B cell (primary cell): ENCODE measurements around the gene SLC6A12. TPM values are rescaled to one million over a fixed set of nuclear protein-coding genes. Genes with fewer than 3 reads are reported as not detected.

ENCODE experiments used
- ATAC-seq: fragments of 200-7000 bp; cut with Tn5 transposase; one replicate; pipeline ENCODE4 v1.10.0; 2021; ENCODE audit warnings: low read depth, mild to moderate bottlenecking, moderate number of reproducible peaks, moderate library complexity
- CTCF ChIA-PET: fragments of 350-600 bp; sonication (Branson Sonifier 250); formaldehyde crosslinking; loops from one replicate; lab custom pipeline; 2021; ENCODE audit warnings: antibody characterized with exemption, inconsistent platforms; lab: Charles Lee
- POLR2A ChIA-PET: fragments of 350-600 bp; sonication (Branson Sonifier 250); formaldehyde crosslinking; loops from one replicate; lab custom pipeline; 2021; ENCODE audit warnings: antibody characterized with exemption; lab: Charles Lee
- DNase-seq: peaks from one replicate; pipeline ENCODE4 v3.0.0; 2013
- H2AFZ ChIP-seq: 2 replicates; pipeline ENCODE4 v1.6.1; 2012; ENCODE audit warnings: mild to moderate bottlenecking, low read depth, low read length; ENCODE audit not compliant: insufficient read depth, poor library complexity, severe bottlenecking
- H3K27ac ChIP-seq, 2 donors: 1 replicate in 1 of 2; 2 replicates in 1 of 2; pipeline ENCODE4 v1.5.1; 2012 to 2013; ENCODE audit warnings: low read length in 2 of 2, mild to moderate bottlenecking in 2 of 2, moderate library complexity in 1 of 2
- H3K27me3 ChIP-seq, 4 experiments: fragments of 200-600 bp in 1 of 4; sonication (generic) in 1 of 4; replicated peaks in 1 of 4; 1 replicate in 2 of 4; 2 replicates in 2 of 4; pipeline versions ENCODE4 v1.6.1 to v1.7.0; 2013 to 2016; ENCODE audit warnings: low read length in 3 of 4, mild to moderate bottlenecking in 2 of 4, mixed read lengths in 1 of 4, moderate library complexity in 1 of 4; ENCODE audit not compliant: insufficient read depth in 4 of 4, control insufficient read depth in 3 of 4; ENCODE audit errors: control extremely low read depth in 1 of 4
- H3K36me3 ChIP-seq, 2 experiments: replicated peaks in 1 of 2; 1 replicate in 1 of 2; 2 replicates in 1 of 2; pipeline versions ENCODE4 v1.6.1 to v1.7.1; 2013; ENCODE audit warnings: low read length in 1 of 2; ENCODE audit not compliant: insufficient read depth in 2 of 2, control insufficient read depth in 1 of 2; ENCODE audit errors: control extremely low read depth in 1 of 2, extremely low read depth in 1 of 2
- H3K4me1 ChIP-seq, 2 donors: fragments of 200-600 bp in 1 of 2; sonication (generic) in 1 of 2; 1 replicate in 1 of 2; 2 replicates in 1 of 2; pipeline versions ENCODE4 v1.5.1 to v1.6.1; 2013 to 2017; ENCODE audit warnings: low read length in 2 of 2; ENCODE audit not compliant: control insufficient read depth in 2 of 2, insufficient read depth in 2 of 2
- H3K4me2 ChIP-seq: replicated peaks from 2 replicates; pipeline ENCODE3; 2012; ENCODE audit warnings: mild to moderate bottlenecking, low read depth, low read length; ENCODE audit not compliant: poor library complexity, severe bottlenecking
- H3K4me3 ChIP-seq, 5 experiments: fragments of 200-600 bp in 1 of 5; sonication (generic) in 1 of 5; 1 replicate in 3 of 5; 2 replicates in 2 of 5; pipeline versions ENCODE4 v1.5.1 to v1.7.0; 2011 to 2016; ENCODE audit warnings: low read length in 4 of 5, mild to moderate bottlenecking in 4 of 5, low read depth in 2 of 5, control low read depth in 1 of 5, moderate library complexity in 1 of 5; ENCODE audit not compliant: insufficient read depth in 1 of 5; ENCODE audit errors: control extremely low read depth in 1 of 5, extremely low read depth in 1 of 5
- H3K79me2 ChIP-seq: fragments of 200-600 bp; sonication (generic); one replicate; pipeline ENCODE4 v1.6.0; 2016; ENCODE audit warnings: low read length; ENCODE audit not compliant: control insufficient read depth, insufficient read depth
- H3K9ac ChIP-seq: fragments of 200-600 bp; sonication (generic); 2 replicates; pipeline ENCODE4 v1.6.1; 2017; ENCODE audit warnings: mild to moderate bottlenecking, low read length, moderate library complexity
- H3K9me3 ChIP-seq, 3 donors: one replicate each; pipeline versions ENCODE4 v1.6.1 to v1.7.1; 2013; ENCODE audit warnings: low read length in 2 of 3; ENCODE audit not compliant: control insufficient read depth in 2 of 3, insufficient read depth in 1 of 3; ENCODE audit errors: control extremely low read depth in 1 of 3
- H4K20me1 ChIP-seq: 2 replicates; pipeline ENCODE4 v1.6.0; 2012; ENCODE audit warnings: mild to moderate bottlenecking, low read length; ENCODE audit not compliant: insufficient read depth, control insufficient read depth, poor library complexity, severe bottlenecking
- H3K27ac Mint-ChIP-seq: one replicate; pipeline ENCODE4 v1.8.0; 2021; ENCODE audit warnings: mixed read lengths
- H3K27me3 Mint-ChIP-seq: one replicate; pipeline ENCODE4 v1.8.0; 2021; ENCODE audit warnings: mixed read lengths
- H3K4me1 Mint-ChIP-seq: one replicate; pipeline ENCODE4 v1.8.0; 2021; ENCODE audit warnings: mixed read lengths
- H3K4me3 Mint-ChIP-seq: one replicate; pipeline ENCODE4 v1.8.0; 2021; ENCODE audit warnings: mixed read lengths
- H3K9me3 Mint-ChIP-seq: one replicate; pipeline ENCODE4 v1.8.0; 2022; ENCODE audit warnings: mixed read lengths; ENCODE audit not compliant: insufficient read depth
- CTCF ChIP-seq: fragments of 200-600 bp; IDR thresholded peaks from one replicate; pipeline ENCODE4 v1.8.0; 2022; ENCODE audit warnings: antibody characterized with exemption, mild to moderate bottlenecking
- EZH2 ChIP-seq: IDR thresholded peaks from 2 replicates; pipeline ENCODE4 v1.6.1; 2012; ENCODE audit warnings: borderline replicate concordance, low read depth, mild to moderate bottlenecking, moderate library complexity, low read length; ENCODE audit not compliant: insufficient read depth, poor library complexity, severe bottlenecking
- WGBS: methylation state at CpG from one replicate; pipeline ENCODE4 v1.1.5; 2013; ENCODE audit warnings: missing lambda C conversion rate; ENCODE audit not compliant: insufficient coverage; 5-methylcytosine and 5-hydroxymethylcytosine counted together
- intact Hi-C: fragments of 100-400 bp; cut with micrococcal nuclease; formaldehyde crosslinking; loops from one replicate; pipeline ENCODE4 v1.10.0; 2022
- polyA plus RNA-seq: library from polyadenylated mRNA; depleted of rRNA; stranded (reverse); fragments of >200 nt; gene quantifications from 2 replicates; pipeline ENCODE4 v1.2.3, GENCODE V29; 2012
- total RNA-seq, 2 donors: library from RNA; stranded (reverse); fragments of 120-200 nt in 1 of 2; gene quantifications; 1 replicate in 1 of 2; 2 replicates in 1 of 2; pipeline versions ENCODE4 v1.2.3 to v1.2.4, GENCODE V29; 2013 to 2022

Gene SLC6A12
- total and polyA plus RNA-seq, 2 donors (not counting 1 experiment from before 2014, with no cell fraction given): 0.06 TPM; not detected in 1

- no peak overlapping the region for H3K27ac ChIP-seq
- no peaks in the 10 kb centered on the region for H3K9me3 Mint-ChIP-seq
- peaks cover 0 to 2% (median 0%) of the 10 kb centered on the region in 4 experiments for H3K27me3 ChIP-seq
- H3K79me2 ChIP-seq: no peaks in the 10 kb centered on the region
- peaks cover 21% of the 10 kb centered on the region for H3K27me3 Mint-ChIP-seq
- H3K9ac ChIP-seq: no peak overlapping the region
- H3K9me3 ChIP-seq: no peaks in the 10 kb centered on the region
- WGBS: 91% methylated on average over 9 of the region's 11 CpGs
- H3K36me3 ChIP-seq: no peaks in the 10 kb centered on the region
- intact Hi-C loops: no loop called here
- H3K4me3 ChIP-seq: no peak overlapping the region
- no peak overlapping the region for H3K4me3 Mint-ChIP-seq
- CTCF ChIA-PET: no interaction called here
- no peaks in the 10 kb centered on the region for H3K4me1 Mint-ChIP-seq
- DNase-seq (no peak), ATAC-seq (no peak)
- no peak overlapping the region for H3K4me2 ChIP-seq
- H4K20me1 ChIP-seq: no peaks in the 10 kb centered on the region
- TF ChIP-seq EZH2 (no peak), CTCF (no peak)
- no peak overlapping the region for H3K27ac Mint-ChIP-seq
- H3K4me1 ChIP-seq: no peaks in the 10 kb centered on the region
- POLR2A ChIA-PET: no interaction called here
- H2AFZ ChIP-seq: no peak overlapping the region
These were observed 47.4 kb downstream of the SLC6A12 start for GRCh38 chr12:166425-167075.

GRCh38 chr12:165862-166368 lies 48.0 kb downstream of the SLC6A12 start:
- H3K9me3 Mint-ChIP-seq: no peaks in the 10 kb centered on the region
- Histone ChIP-seq H3K27me3 (peaks cover 0 to 2% (median 0%) of the 10 kb centered on the region in 4 experiments), H3K4me1 (no peaks in the 10 kb centered on the region), H2AFZ (no peak overlapping the region), H4K20me1 (no peaks in the 10 kb centered on the region), H3K79me2 (no peaks in the 10 kb centered on the region), H3K4me2 (no peak overlapping the region), H3K9ac (no peak overlapping the region), H3K9me3 (no peaks in the 10 kb centered on the region), H3K27ac (no peak overlapping the region), H3K36me3 (no peaks in the 10 kb centered on the region), H3K4me3 (no peak overlapping the region)
- intact Hi-C loops: no loop called here
- WGBS: 92% methylated on average over 15 of the region's 15 CpGs
- TF ChIP-seq EZH2: no peak
- TF ChIP-seq CTCF: no peak
- no peak for DNase-seq
- POLR2A ChIA-PET: no interaction called here
- ATAC-seq: no peak
- peaks cover 17% of the 10 kb centered on the region for H3K27me3 Mint-ChIP-seq
- H3K27ac Mint-ChIP-seq: no peak overlapping the region
- CTCF ChIA-PET: no interaction called here
- no peaks in the 10 kb centered on the region for H3K4me1 Mint-ChIP-seq
- no peak overlapping the region for H3K4me3 Mint-ChIP-seq
